ENCODE results near the gene MYO1H.
"Not testable (repeated sequence)": the region's sequence is repeated elsewhere in the genome, so short reads cannot be mapped to it uniquely, and the experiment has no call there.

Gene MYO1H

GRCh38 chr12:109386059-109386433 lies 38.3 kb downstream of the MYO1H start:
- 0 out of 2 replicates have a peak, but pooled peaks cover 3% of the 10 kb centered on the region for H3K9me3 ChIP-seq (ENCODE audit: insufficient read depth, low read depth, low read length)
- H3K9ac ChIP-seq (ENCODE audit: low read depth, low read length), result no peak overlapping the region
- H3K4me3 ChIP-seq (ENCODE audit: low read length), result no peak overlapping the region
- H3K27me3 ChIP-seq (ENCODE audit: insufficient read depth, low read length), result no peaks in the 10 kb centered on the region
- no peak overlapping the region for H3K27ac ChIP-seq (ENCODE audit: low read length)
- H3K4me1 ChIP-seq (ENCODE audit: insufficient read depth, low read length), result no peaks in the 10 kb centered on the region
- no peaks in the 10 kb centered on the region for H3K36me3 ChIP-seq (ENCODE audit: insufficient read depth, low read depth, low read length)

GRCh38 chr12:109387425-109388166 lies 39.9 kb downstream of the MYO1H start:
- H3K9me3 ChIP-seq (ENCODE audit: insufficient read depth, low read depth, low read length), result 0 out of 2 replicates have a peak, but pooled peaks cover 3% of the 10 kb centered on the region
- H3K9ac ChIP-seq (ENCODE audit: low read depth, low read length), result no peak overlapping the region
- no peak overlapping the region for H3K27ac ChIP-seq (ENCODE audit: low read length)
- H3K4me1 ChIP-seq (ENCODE audit: insufficient read depth, low read length), result no peaks in the 10 kb centered on the region
- H3K4me3 ChIP-seq (ENCODE audit: low read length), result no peak overlapping the region
- no peaks in the 10 kb centered on the region for H3K36me3 ChIP-seq (ENCODE audit: insufficient read depth, low read depth, low read length)
- H3K27me3 ChIP-seq (ENCODE audit: insufficient read depth, low read length), result no peaks in the 10 kb centered on the region

- Histone ChIP-seq H3K9ac (ENCODE audit: low read depth, low read length) (no peak overlapping the region), H3K27me3 (ENCODE audit: insufficient read depth, low read length) (no peaks in the 10 kb centered on the region), H3K27ac (ENCODE audit: low read length) (no peak overlapping the region), H3K4me3 (ENCODE audit: low read length) (no peak overlapping the region), H3K4me1 (ENCODE audit: insufficient read depth, low read length) (no peaks in the 10 kb centered on the region), H3K36me3 (ENCODE audit: insufficient read depth, low read depth, low read length) (no peaks in the 10 kb centered on the region), H3K9me3 (ENCODE audit: insufficient read depth, low read depth, low read length) (0 out of 2 replicates have a peak, but pooled peaks cover 2% of the 10 kb centered on the region)
Measured at GRCh38 chr12:109388167-109388563, 40.5 kb downstream of the MYO1H start.

GRCh38 chr12:109389146-109389545 lies 41.4 kb downstream of the MYO1H start:
- no peaks in the 10 kb centered on the region for H3K27me3 ChIP-seq (ENCODE audit: insufficient read depth, low read length)
- no peaks in the 10 kb centered on the region for H3K9me3 ChIP-seq (ENCODE audit: insufficient read depth, low read depth, low read length)
- no peak overlapping the region for H3K9ac ChIP-seq (ENCODE audit: low read depth, low read length)
- H3K4me3 ChIP-seq (ENCODE audit: low read length), result no peak overlapping the region
- no peaks in the 10 kb centered on the region for H3K36me3 ChIP-seq (ENCODE audit: insufficient read depth, low read depth, low read length)
- H3K27ac ChIP-seq (ENCODE audit: low read length), result no peak overlapping the region
- no peaks in the 10 kb centered on the region for H3K4me1 ChIP-seq (ENCODE audit: insufficient read depth, low read length)

- no peaks in the 10 kb centered on the region for H3K27me3 ChIP-seq (ENCODE audit: insufficient read depth, low read length)
- no peaks in the 10 kb centered on the region for H3K36me3 ChIP-seq (ENCODE audit: insufficient read depth, low read depth, low read length)
- H3K9ac ChIP-seq (ENCODE audit: low read depth, low read length), result no peak overlapping the region
- H3K4me3 ChIP-seq (ENCODE audit: low read length), result no peak overlapping the region
- H3K4me1 ChIP-seq (ENCODE audit: insufficient read depth, low read length), result no peaks in the 10 kb centered on the region
- no peak overlapping the region for H3K27ac ChIP-seq (ENCODE audit: low read length)
- no peaks in the 10 kb centered on the region for H3K9me3 ChIP-seq (ENCODE audit: insufficient read depth, low read depth, low read length)
Measured at GRCh38 chr12:109393437-109394345, 46.0 kb downstream of the MYO1H start.

- no peak overlapping the region for H3K27ac ChIP-seq (ENCODE audit: low read length)
- no peaks in the 10 kb centered on the region for H3K27me3 ChIP-seq (ENCODE audit: insufficient read depth, low read length)
- no peak overlapping the region for H3K9ac ChIP-seq (ENCODE audit: low read depth, low read length)
- no peaks in the 10 kb centered on the region for H3K9me3 ChIP-seq (ENCODE audit: insufficient read depth, low read depth, low read length)
- H3K4me3 ChIP-seq (ENCODE audit: low read length), result no peak overlapping the region
- no peaks in the 10 kb centered on the region for H3K36me3 ChIP-seq (ENCODE audit: insufficient read depth, low read depth, low read length)
- H3K4me1 ChIP-seq (ENCODE audit: insufficient read depth, low read length), result no peaks in the 10 kb centered on the region
Measured at GRCh38 chr12:109394891-109395290, 47.2 kb downstream of the MYO1H start.

GRCh38 chr12:109404841-109405240 lies 57.1 kb downstream of the MYO1H start:
- not testable (repeated sequence) for H3K4me3 ChIP-seq (ENCODE audit: low read length); H3K27ac ChIP-seq (ENCODE audit: low read length); H3K36me3 ChIP-seq (ENCODE audit: insufficient read depth, low read depth, low read length); H3K27me3 ChIP-seq (ENCODE audit: insufficient read depth, low read length); H3K9ac ChIP-seq (ENCODE audit: low read depth, low read length); H3K9me3 ChIP-seq (ENCODE audit: insufficient read depth, low read depth, low read length); H3K4me1 ChIP-seq (ENCODE audit: insufficient read depth, low read length)

- H3K4me1 ChIP-seq (ENCODE audit: insufficient read depth, low read length); H3K9me3 ChIP-seq (ENCODE audit: insufficient read depth, low read depth, low read length); H3K36me3 ChIP-seq (ENCODE audit: insufficient read depth, low read depth, low read length); H3K27me3 ChIP-seq (ENCODE audit: insufficient read depth, low read length); H3K9ac ChIP-seq (ENCODE audit: low read depth, low read length); H3K27ac ChIP-seq (ENCODE audit: low read length); H3K4me3 ChIP-seq (ENCODE audit: low read length): not testable (repeated sequence)
Measured at GRCh38 chr12:109406147-109406546, 58.4 kb downstream of the MYO1H start.

GRCh38 chr12:109418848-109419480 lies 71.3 kb downstream of the MYO1H start:
- Histone ChIP-seq H3K9ac (ENCODE audit: low read depth, low read length) (no peak overlapping the region), H3K4me1 (ENCODE audit: insufficient read depth, low read length) (no peaks in the 10 kb centered on the region), H3K4me3 (ENCODE audit: low read length) (no peak overlapping the region), H3K27me3 (ENCODE audit: insufficient read depth, low read length) (no peaks in the 10 kb centered on the region), H3K9me3 (ENCODE audit: insufficient read depth, low read depth, low read length) (no peaks in the 10 kb centered on the region), H3K36me3 (ENCODE audit: insufficient read depth, low read depth, low read length) (no peaks in the 10 kb centered on the region), H3K27ac (ENCODE audit: low read length) (no peak overlapping the region)

- no peak overlapping the region for H3K4me3 ChIP-seq (ENCODE audit: low read length)
- H3K36me3 ChIP-seq (ENCODE audit: insufficient read depth, low read depth, low read length), result no peaks in the 10 kb centered on the region
- H3K27me3 ChIP-seq (ENCODE audit: insufficient read depth, low read length), result no peaks in the 10 kb centered on the region
- no peaks in the 10 kb centered on the region for H3K4me1 ChIP-seq (ENCODE audit: insufficient read depth, low read length)
- H3K27ac ChIP-seq (ENCODE audit: low read length), result no peak overlapping the region
- no peak overlapping the region for H3K9ac ChIP-seq (ENCODE audit: low read depth, low read length)
- no peaks in the 10 kb centered on the region for H3K9me3 ChIP-seq (ENCODE audit: insufficient read depth, low read depth, low read length)
Measured at GRCh38 chr12:109421355-109422087, 73.8 kb downstream of the MYO1H start.

GRCh38 chr12:109422251-109422650 lies 74.6 kb downstream of the MYO1H start:
- Histone ChIP-seq H3K9ac (ENCODE audit: low read depth, low read length) (no peak overlapping the region), H3K4me1 (ENCODE audit: insufficient read depth, low read length) (no peaks in the 10 kb centered on the region), H3K9me3 (ENCODE audit: insufficient read depth, low read depth, low read length) (no peaks in the 10 kb centered on the region), H3K4me3 (ENCODE audit: low read length) (no peak overlapping the region), H3K27ac (ENCODE audit: low read length) (no peak overlapping the region), H3K27me3 (ENCODE audit: insufficient read depth, low read length) (no peaks in the 10 kb centered on the region), H3K36me3 (ENCODE audit: insufficient read depth, low read depth, low read length) (no peaks in the 10 kb centered on the region)
